HepG2 (cell line): ENCODE results near the gene DGCR6L. TPM values are rescaled to one million over a fixed set of nuclear protein-coding genes. Genes with fewer than 3 reads are reported as not detected.
A peak's percentile ranks its signal among the peaks of the same experiment; 100 is the strongest.

Source experiments
- CCAR2 ChIP-seq: fragments of 200-400 bp; formaldehyde crosslinking; optimal IDR thresholded peaks from 2 replicates; pipeline ENCODE3; 2018; ENCODE audit warnings: low read depth, mild to moderate bottlenecking, low read length, moderate library complexity
- EED ChIP-seq: sonication (generic); formaldehyde crosslinking; IDR thresholded peaks from 2 replicates; pipeline ENCODE4 v1.5.0; 2020; ENCODE audit warnings: mild to moderate bottlenecking, missing genetic modification reagents
- GLI4 ChIP-seq: sonication (generic); formaldehyde crosslinking; IDR thresholded peaks from 2 replicates; pipeline ENCODE4 v1.5.1; 2020; ENCODE audit warnings: missing genetic modification reagents, mild to moderate bottlenecking, moderate library complexity, borderline replicate concordance
- KMT2B ChIP-seq: IDR thresholded peaks from 2 replicates; pipeline ENCODE4 v1.6.1; 2016; ENCODE audit warnings: missing genetic modification reagents, missing compliant biosample characterization
- RFX1 ChIP-seq: fragments of 450-650 bp; IDR thresholded peaks from 2 replicates; pipeline ENCODE4 v1.6.1; 2017
- RFXANK ChIP-seq: IDR thresholded peaks from 2 replicates; pipeline ENCODE4 v1.6.1; 2016
- SALL2 ChIP-seq: sonication (generic); formaldehyde crosslinking; IDR thresholded peaks from 2 replicates; pipeline ENCODE4 v1.8.1; 2023; ENCODE audit warnings: mild to moderate bottlenecking, missing genetic modification reagents, inconsistent platforms
- SIX4 ChIP-seq: sonication (generic); formaldehyde crosslinking; IDR thresholded peaks from 2 replicates; pipeline ENCODE4 v1.4.0; 2020; ENCODE audit warnings: missing genetic modification reagents
- ZNF10 ChIP-seq: sonication (generic); formaldehyde crosslinking; IDR thresholded peaks from 2 replicates; pipeline ENCODE4 v1.4.0; 2020; ENCODE audit warnings: mild to moderate bottlenecking, low read depth, missing genetic modification reagents, borderline replicate concordance
- ZNF773 ChIP-seq: sonication (generic); formaldehyde crosslinking; IDR thresholded peaks from 2 replicates; pipeline ENCODE4 v1.4.0; 2020; ENCODE audit warnings: missing genetic modification reagents, borderline replicate concordance
- polyA plus RNA-seq, 8 experiments: library from polyadenylated mRNA; depleted of rRNA in 3 of 8; stranded (reverse) in 7 of 8; unstranded in 1 of 8; fragments of >200 nt; fragmentation: Illumina TruSeq in 4 of 8; extraction: Trizol in 4 of 8; gene quantifications; 2 replicates each; pipeline versions ENCODE4 v1.2.1 to v1.2.3, GENCODE V29; 2011 to 2016; ENCODE audit warnings: low read depth in 4 of 8, missing spikeins in 1 of 8, mixed read lengths in 1 of 8; ENCODE audit not compliant: insufficient read depth in 1 of 8
- total RNA-seq, 5 experiments: library from RNA; depleted of rRNA; stranded (reverse); fragments of >200 nt; fragmentation: Illumina TruSeq; extraction: Trizol; gene quantifications; 2 replicates each; pipeline ENCODE4 v1.2.3, GENCODE V29; 2016; ENCODE audit warnings: low read depth in 1 of 5
- TF ChIP-seq, protein P1 (sequence below): sonication (generic); formaldehyde crosslinking; IDR thresholded peaks from 2 replicates; pipeline ENCODE4 v1.4.0; 2020; ENCODE audit warnings: missing genetic modification reagents, mild to moderate bottlenecking, borderline replicate concordance
- TF ChIP-seq, protein P2 (sequence below): fragments of 450-650 bp; IDR thresholded peaks from 2 replicates; pipeline ENCODE4 v1.6.1; 2017; ENCODE audit warnings: mild to moderate bottlenecking
- TF ChIP-seq, protein P3 (sequence below): sonication (generic); formaldehyde crosslinking; IDR thresholded peaks from 2 replicates; pipeline ENCODE4 v1.4.0; 2020; ENCODE audit warnings: mild to moderate bottlenecking, missing genetic modification reagents
- TF ChIP-seq, protein P4 (sequence below): sonication (generic); formaldehyde crosslinking; IDR thresholded peaks from 2 replicates; pipeline ENCODE4 v1.4.0; 2020; ENCODE audit warnings: missing genetic modification reagents
- TF ChIP-seq, protein P5 (sequence below): sonication (generic); formaldehyde crosslinking; IDR thresholded peaks from 2 replicates; pipeline ENCODE4 v1.5.0; 2020; ENCODE audit warnings: missing genetic modification reagents

The DGCR6L gene
- total and polyA plus RNA-seq, 2 of the 13 experiments (the other 11 are each of a cell fraction or from before 2014, with no cell fraction given): 17.5 to 35.3 TPM

DNA sequence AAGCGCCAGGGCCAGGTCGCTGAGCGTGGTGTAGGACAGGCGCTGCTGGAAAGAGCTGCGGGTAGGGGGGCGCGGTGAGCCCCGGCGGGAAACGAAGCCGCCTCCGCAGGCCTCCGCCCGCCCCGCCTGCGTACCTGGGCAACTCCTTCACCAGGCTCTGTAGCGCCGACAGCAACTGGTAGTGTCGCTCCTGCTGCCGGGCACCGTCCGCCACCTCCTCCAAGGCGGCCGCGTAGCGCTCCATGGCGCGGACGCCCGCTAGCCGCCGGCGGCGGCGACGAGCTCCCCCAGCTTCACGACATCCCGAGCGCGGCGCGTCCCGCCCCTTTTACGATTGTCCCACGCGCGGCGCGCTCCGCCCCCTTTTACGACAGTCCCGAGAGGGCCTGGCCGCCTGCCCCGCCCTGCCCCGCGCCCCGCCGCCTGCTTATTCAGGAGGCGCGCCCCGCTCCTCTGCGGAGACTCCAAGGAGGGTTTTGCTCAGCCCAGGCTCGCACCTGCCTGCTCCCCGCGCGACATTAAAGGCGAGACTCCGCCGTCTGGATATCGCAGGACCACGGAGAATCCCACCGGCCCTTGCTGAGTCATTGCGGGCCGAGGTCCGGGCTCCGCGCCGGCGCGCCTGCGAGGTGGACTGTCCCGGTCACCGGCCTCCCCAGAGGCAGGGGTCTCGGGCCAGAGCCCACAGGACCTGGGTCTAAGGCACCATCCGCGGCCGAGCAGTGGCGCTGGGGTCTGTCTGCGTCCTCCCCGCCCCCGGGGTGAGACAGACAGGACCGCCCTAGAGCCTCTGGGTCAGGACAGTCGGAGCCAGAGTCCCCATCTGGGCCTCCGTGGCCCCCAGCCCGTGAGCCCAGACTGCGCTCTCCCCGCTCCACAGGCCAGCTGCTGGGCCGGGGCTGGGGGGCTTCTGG lies at the start of gene DGCR6L (continued):
- TF ChIP-seq, protein P1, sequence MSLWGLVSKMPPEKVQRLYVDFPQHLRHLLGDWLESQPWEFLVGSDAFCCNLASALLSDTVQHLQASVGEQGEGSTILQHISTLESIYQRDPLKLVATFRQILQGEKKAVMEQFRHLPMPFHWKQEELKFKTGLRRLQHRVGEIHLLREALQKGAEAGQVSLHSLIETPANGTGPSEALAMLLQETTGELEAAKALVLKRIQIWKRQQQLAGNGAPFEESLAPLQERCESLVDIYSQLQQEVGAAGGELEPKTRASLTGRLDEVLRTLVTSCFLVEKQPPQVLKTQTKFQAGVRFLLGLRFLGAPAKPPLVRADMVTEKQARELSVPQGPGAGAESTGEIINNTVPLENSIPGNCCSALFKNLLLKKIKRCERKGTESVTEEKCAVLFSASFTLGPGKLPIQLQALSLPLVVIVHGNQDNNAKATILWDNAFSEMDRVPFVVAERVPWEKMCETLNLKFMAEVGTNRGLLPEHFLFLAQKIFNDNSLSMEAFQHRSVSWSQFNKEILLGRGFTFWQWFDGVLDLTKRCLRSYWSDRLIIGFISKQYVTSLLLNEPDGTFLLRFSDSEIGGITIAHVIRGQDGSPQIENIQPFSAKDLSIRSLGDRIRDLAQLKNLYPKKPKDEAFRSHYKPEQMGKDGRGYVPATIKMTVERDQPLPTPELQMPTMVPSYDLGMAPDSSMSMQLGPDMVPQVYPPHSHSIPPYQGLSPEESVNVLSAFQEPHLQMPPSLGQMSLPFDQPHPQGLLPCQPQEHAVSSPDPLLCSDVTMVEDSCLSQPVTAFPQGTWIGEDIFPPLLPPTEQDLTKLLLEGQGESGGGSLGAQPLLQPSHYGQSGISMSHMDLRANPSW (CRISPR knock-in tag): no peak
- TF ChIP-seq, protein P2, sequence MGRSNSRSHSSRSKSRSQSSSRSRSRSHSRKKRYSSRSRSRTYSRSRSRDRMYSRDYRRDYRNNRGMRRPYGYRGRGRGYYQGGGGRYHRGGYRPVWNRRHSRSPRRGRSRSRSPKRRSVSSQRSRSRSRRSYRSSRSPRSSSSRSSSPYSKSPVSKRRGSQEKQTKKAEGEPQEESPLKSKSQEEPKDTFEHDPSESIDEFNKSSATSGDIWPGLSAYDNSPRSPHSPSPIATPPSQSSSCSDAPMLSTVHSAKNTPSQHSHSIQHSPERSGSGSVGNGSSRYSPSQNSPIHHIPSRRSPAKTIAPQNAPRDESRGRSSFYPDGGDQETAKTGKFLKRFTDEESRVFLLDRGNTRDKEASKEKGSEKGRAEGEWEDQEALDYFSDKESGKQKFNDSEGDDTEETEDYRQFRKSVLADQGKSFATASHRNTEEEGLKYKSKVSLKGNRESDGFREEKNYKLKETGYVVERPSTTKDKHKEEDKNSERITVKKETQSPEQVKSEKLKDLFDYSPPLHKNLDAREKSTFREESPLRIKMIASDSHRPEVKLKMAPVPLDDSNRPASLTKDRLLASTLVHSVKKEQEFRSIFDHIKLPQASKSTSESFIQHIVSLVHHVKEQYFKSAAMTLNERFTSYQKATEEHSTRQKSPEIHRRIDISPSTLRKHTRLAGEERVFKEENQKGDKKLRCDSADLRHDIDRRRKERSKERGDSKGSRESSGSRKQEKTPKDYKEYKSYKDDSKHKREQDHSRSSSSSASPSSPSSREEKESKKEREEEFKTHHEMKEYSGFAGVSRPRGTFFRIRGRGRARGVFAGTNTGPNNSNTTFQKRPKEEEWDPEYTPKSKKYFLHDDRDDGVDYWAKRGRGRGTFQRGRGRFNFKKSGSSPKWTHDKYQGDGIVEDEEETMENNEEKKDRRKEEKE: no peak
- no peak for TF ChIP-seq ZNF773 (CRISPR knock-in tag)
- no peak for TF ChIP-seq CCAR2
- 0 out of 2 replicates have a peak, but pooled peaks have one; percentile 28 for TF ChIP-seq SALL2 (CRISPR knock-in tag)
- TF ChIP-seq ZNF10 (CRISPR knock-in tag): no peak
- TF ChIP-seq KMT2B: no peak; the same call in 1 of the 2 replicates
- TF ChIP-seq RFX1: no peak
- TF ChIP-seq RFXANK (CRISPR knock-in tag): no peak
- TF ChIP-seq EED (CRISPR knock-in tag): peak; percentile 60
- TF ChIP-seq, protein P3, sequence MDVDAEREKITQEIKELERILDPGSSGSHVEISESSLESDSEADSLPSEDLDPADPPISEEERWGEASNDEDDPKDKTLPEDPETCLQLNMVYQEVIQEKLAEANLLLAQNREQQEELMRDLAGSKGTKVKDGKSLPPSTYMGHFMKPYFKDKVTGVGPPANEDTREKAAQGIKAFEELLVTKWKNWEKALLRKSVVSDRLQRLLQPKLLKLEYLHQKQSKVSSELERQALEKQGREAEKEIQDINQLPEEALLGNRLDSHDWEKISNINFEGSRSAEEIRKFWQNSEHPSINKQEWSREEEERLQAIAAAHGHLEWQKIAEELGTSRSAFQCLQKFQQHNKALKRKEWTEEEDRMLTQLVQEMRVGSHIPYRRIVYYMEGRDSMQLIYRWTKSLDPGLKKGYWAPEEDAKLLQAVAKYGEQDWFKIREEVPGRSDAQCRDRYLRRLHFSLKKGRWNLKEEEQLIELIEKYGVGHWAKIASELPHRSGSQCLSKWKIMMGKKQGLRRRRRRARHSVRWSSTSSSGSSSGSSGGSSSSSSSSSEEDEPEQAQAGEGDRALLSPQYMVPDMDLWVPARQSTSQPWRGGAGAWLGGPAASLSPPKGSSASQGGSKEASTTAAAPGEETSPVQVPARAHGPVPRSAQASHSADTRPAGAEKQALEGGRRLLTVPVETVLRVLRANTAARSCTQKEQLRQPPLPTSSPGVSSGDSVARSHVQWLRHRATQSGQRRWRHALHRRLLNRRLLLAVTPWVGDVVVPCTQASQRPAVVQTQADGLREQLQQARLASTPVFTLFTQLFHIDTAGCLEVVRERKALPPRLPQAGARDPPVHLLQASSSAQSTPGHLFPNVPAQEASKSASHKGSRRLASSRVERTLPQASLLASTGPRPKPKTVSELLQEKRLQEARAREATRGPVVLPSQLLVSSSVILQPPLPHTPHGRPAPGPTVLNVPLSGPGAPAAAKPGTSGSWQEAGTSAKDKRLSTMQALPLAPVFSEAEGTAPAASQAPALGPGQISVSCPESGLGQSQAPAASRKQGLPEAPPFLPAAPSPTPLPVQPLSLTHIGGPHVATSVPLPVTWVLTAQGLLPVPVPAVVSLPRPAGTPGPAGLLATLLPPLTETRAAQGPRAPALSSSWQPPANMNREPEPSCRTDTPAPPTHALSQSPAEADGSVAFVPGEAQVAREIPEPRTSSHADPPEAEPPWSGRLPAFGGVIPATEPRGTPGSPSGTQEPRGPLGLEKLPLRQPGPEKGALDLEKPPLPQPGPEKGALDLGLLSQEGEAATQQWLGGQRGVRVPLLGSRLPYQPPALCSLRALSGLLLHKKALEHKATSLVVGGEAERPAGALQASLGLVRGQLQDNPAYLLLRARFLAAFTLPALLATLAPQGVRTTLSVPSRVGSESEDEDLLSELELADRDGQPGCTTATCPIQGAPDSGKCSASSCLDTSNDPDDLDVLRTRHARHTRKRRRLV (CRISPR knock-in tag): peak; percentile 52; the same call in 1 of the 2 replicates
- TF ChIP-seq GLI4 (CRISPR knock-in tag): no peak; the same call in 1 of the 2 replicates
- TF ChIP-seq, protein P4, sequence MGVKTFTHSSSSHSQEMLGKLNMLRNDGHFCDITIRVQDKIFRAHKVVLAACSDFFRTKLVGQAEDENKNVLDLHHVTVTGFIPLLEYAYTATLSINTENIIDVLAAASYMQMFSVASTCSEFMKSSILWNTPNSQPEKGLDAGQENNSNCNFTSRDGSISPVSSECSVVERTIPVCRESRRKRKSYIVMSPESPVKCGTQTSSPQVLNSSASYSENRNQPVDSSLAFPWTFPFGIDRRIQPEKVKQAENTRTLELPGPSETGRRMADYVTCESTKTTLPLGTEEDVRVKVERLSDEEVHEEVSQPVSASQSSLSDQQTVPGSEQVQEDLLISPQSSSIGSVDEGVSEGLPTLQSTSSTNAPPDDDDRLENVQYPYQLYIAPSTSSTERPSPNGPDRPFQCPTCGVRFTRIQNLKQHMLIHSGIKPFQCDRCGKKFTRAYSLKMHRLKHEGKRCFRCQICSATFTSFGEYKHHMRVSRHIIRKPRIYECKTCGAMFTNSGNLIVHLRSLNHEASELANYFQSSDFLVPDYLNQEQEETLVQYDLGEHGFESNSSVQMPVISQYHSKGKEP: peak; percentile 35; the same call in 1 of the 2 replicates
- TF ChIP-seq, protein P5, sequence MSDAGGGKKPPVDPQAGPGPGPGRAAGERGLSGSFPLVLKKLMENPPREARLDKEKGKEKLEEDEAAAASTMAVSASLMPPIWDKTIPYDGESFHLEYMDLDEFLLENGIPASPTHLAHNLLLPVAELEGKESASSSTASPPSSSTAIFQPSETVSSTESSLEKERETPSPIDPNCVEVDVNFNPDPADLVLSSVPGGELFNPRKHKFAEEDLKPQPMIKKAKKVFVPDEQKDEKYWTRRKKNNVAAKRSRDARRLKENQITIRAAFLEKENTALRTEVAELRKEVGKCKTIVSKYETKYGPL: no peak
- TF ChIP-seq SIX4 (CRISPR knock-in tag): no peak
